M059J (cell line): ENCODE data around the gene RNF126. TPM values are rescaled to one million over a fixed set of nuclear protein-coding genes. Genes with fewer than 3 reads are reported as not detected.
"Not testable (repeated sequence)": the region's sequence is repeated elsewhere in the genome, so short reads cannot be mapped to it uniquely, and the experiment has no call there.

ENCODE experiments used
- DNase-seq: peaks from one replicate; pipeline ENCODE4 v3.0.0-alpha.2; 2012; ENCODE audit warnings: low read depth
- total RNA-seq: library from RNA; depleted of rRNA; stranded (reverse); fragments of >200 nt; shearing (Covaris generic); gene quantifications from 2 replicates; pipeline ENCODE4 v1.2.3, GENCODE V29; 2014; rRNA removed

RNF126 gene
- total RNA-seq, result 33.6 and 53.8 TPM in 2 replicates

DNA sequence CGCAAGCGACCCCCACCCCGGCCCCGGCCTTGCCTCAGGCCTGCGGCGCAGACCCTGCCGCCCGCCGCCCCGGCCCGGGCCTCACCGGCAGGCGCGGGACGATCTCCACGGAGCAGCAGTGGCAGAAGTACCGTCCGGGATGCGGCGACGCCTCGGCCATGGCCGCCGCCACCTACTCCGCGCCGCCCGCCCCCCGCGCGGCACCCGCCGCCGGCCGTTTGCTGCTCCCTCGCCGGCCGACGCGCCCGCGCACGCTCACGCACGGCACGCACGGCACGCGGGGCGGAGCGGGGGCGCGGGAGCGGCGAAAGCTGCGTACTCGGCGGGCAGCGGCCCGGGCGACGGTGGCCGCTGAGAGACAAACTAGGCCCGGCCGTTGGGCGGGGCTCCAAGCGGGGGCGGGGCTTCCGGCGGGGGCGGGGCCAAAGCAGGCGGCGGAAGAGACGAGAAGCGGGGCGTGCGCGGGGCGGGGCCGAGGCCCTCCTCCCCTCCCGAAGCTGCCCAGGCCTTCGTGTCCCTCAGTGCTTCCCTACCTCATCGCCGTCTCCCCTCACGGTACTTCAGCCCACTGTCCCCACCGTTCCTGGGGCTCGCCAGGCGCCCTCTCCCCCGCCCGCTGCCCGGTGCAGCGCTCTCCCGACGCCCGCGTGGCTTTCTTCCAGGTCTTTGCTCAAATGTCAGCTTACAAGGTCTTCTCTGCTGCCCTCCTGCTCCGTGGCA lies at the start of gene RNF126:
Gene RNF126 (minus strand): TSS at position 253 of the 720 bp plus-strand sequence. CDS start 93 bp downstream, at position 160.
- peak; percentile 84 for DNase-seq

DNA sequence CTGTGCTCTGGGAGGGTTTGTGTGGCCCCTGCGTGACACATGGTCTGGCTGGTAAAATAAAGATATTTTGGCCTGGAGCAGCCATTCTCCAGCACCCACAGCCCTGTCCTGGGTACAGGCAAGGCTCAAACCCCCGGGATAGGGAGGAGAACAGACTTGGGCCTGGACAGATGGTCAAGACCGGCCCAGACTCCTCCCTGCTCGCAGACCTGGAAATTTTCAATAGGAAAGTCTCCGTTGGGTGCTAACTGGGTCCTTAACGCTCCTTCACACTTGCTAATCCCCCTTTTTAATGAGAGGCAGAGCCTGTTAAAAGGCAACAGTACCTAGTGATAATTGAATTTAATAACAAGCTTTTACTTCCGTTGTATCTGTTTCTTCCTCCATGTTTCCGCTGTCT lies 48.2 kb upstream of the RNF126 start:
- DNase-seq, result no peak

DNA sequence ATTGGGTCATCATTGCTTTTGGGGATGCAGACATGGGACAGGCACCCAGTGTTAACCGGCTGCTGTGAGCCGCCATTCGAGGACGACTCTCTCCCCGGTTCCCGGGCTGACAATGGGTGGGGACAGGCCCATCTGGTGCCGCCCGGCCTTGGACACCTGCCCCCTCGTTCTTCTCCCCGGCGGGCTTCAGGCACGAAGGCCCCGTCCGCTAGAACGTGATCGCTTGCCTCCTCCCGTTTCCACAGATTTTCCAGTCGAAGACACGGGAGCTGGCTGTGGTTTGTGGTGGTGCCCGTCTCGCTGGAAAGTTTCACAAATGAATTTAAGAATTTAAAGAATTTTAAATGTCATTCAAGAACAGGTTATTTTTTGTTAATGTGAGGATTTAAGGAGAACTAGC lies 47.8 kb upstream of the RNF126 start:
- peak; percentile 28 for DNase-seq

DNA sequence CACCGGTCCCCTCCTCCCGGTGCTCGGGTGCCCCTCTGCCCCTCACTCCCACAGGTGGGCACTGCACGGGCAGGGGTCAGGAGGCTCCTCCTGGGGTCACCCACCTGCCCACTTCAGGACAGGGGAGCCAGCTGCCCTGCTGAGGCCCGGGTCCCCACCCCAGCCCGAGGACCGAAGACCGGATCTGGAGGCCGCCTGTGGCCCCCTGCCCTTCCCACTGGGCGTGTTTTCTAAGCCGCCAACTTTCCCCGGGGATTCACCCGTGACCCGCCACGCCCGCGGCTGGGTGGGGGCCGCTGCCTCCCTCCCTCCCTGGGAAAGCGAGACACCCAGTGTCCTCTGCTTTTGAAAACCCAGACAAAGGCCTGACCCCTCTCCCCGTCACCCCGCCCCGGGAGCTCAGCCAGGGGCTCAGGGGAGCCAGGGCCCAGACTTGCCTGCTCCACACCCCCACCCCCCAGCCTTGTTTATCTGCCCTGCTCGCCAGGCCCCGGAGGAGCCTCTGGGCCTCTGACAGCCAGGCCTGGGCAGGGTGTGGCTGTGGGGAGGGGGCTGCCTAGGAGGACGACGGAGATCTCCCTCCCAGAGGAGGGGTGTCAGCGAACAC lies 47.1 kb upstream of the RNF126 start:
- DNase-seq, result no peak

DNA sequence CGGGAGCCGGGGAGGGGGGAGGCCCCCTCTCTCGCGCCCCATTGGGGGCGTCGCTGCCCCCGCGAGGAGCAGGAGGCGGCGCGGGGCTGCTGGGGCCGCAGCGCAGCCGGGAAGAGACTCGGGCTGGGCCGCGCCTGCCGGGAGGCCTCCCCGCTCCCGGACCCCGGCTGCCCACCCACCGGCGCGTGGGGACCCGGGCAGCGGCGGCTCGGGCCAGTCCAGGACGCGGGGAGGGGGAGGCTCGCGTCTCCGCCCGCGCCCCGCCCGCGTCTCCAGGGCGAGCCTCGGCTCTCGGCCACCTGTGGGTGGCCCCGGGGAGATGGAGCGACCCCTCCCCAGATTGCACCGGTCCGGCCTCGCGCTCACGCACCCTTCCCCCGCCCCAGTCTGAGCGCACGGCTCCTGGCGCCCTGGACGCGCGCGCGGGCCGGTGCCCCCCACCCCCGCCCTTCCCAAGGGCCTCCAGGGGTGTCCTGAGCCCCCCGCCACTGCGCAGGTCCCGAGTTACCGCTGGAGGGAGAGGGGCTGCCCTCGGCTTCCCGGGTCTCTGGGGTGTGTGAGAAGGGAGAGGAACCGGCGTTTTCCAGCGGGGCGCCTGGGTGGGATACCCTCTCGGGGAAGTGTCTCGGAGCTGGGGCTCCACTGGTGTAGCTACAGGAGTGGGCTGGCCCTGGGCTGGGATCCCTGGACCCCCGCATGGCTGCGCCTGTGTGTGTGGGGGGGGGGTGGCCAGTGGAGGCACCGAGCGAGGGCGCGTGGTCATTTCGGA lies 46.4 kb upstream of the RNF126 start:
- DNase-seq, result no peak

- no peak for DNase-seq
Measured at GRCh38 chr19:708154-709143, 45.4 kb upstream of the RNF126 start, which contains the start of gene PALM. TSS of gene PALM (plus strand) at chr19:708935. CDS start at chr19:709147, 212 bp downstream.

GRCh38 chr19:704447-704741 lies 41.4 kb upstream of the RNF126 start:
- DNase-seq, result no peak

- no peak for DNase-seq
Measured at GRCh38 chr19:703651-704446, 40.8 kb upstream of the RNF126 start.

DNA sequence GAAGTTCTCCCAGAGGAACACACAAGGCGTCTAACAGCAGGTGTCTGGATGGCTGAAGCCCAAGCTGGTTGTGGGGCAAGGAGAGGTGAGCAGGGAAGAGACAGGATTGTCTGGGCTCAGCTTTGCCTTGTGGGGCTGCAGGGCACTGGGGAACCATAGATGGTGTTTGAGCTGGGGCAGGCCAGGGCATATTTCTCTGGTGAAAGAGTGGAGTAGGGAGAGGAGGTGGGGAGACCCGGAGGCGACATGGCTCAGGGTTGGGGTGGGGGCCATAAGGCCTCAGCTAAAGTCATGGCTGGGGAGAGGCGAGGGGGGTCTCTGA lies 40.3 kb upstream of the RNF126 start:
- no peak for DNase-seq

GRCh38 chr19:702847-703246 lies 39.8 kb upstream of the RNF126 start:
- not testable (repeated sequence) for DNase-seq

DNA sequence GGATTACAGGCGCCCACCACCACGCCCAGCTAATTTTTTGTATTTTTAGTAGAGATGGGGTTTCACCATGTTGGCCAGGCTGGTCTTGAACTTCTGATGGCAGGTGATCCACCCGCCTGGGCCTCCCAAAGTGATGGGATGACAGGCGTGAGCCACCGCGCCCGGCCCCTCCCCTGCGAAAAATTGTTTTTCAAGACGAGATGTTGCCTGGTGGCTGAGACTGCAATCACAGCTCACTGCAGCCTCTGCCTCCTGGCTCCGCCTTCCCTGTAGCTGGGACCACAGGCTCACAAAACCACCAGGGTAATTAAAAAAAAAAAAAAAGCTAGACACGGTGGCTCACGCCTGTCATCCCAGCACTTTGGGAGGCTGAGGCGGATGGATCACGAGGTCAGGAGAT lies 36.9 kb upstream of the RNF126 start:
- peak; percentile 23 for DNase-seq

DNA sequence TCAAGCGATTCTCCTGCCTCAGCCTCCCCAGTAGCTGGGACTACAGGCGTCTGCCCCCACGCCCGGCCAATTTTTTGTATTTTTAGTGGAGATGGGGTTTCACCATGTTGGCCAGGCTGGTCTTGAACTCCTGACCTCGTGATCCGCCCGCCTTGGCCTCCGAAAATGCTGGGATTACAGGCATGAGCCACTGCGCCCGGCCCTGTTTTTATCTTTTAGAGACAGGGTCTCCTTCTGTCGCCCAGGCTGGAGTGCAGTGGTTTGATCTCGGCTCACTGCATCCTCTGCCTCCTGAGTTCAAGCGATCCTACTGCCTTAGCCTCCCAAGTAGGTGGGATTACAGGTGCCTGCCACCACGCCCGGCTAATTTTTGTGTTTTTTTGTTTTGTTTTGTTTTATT lies 35.5 kb upstream of the RNF126 start:
- not testable (repeated sequence) for DNase-seq

- no peak for DNase-seq
Measured at GRCh38 chr19:695352-695949, 32.4 kb upstream of the RNF126 start, which contains the start of gene PRSS57. TSS of gene PRSS57 (minus strand) at chr19:695452. CDS start at chr19:695430, 22 bp downstream.

DNA sequence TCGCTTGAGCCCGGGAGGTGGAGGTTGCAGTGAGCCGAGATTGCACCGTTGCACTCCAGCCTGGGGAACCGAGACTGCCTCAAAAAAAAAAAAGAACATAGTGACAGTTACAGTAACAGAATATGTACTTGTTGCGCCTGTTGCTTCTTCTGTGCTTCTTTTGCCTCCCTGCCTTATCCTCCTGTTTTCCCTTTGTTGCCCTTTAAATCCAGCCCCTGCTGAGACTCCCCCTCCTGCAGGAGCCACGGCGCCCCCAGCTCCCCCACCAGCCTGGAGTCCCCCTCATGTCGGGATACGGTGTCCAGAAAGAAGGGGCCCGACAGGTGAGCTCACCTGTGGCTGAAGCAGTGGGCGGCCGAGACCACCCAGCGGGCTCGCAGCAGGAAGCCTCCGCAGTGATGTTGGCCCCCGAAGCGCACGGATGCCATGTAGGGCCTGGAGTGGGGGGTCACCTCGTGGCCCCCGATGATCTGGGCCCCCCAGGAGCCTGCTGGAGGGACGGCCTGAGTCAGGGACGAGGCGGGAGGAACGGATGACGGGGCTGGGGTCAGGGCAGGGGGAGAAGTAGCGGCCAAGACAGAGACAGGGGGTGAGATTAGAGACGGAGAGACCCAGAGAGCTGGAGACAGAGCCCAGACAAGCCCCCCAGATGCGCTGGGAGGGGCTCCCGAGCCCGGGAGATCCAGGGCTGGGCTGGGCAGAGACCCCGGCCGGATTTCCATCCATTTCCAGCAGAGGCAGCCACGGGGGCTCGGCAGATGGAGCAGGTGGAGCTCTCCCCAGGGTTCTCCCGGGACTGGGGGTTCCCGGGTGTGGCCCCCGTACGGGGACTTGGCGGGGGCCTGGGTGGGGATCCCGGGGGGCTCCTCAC lies 31.7 kb upstream of the RNF126 start:
- no peak for DNase-seq

DNA sequence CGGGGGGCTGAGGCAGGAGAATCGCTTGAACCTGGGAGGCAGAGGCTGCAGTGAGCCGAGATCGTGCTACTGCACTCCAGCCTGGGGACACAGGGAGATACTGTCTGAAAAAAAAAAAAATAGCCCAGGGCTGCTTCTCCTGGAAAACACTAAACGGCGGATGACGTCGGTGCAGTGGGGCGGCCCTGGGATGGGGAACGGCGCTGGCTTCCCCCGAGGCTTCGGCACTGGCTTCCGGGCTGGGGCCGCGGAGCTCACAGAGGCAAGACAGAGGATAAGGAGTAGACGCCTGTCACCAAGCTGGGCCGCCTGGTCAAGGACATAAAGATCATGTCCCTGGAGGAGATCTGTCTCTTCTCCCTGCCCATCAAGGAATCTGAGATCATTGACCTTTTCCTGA lies 27.2 kb upstream of the RNF126 start:
- DNase-seq, result no peak

DNA sequence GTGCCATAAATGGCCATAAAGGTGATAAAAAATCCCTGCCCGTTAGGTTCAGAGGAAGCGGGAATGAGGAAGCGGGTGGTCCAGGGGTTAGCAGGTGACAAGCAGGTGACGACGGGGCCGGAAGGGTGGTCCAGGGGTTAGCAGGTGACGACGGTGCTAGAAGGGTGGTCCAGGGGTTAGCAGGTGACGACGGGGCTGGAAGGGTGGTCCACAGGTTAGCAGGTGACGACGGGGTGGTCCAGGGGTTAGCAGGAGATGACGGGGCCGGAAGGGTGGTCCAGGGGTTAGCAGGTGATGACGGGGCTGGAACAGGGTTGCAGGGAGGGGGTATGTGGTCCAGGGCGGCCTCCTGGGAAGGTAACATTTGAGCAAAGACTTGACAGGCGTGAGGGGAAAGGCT lies 26.0 kb upstream of the RNF126 start:
- DNase-seq, result no peak

GRCh38 chr19:688214-688613 lies 25.2 kb upstream of the RNF126 start:
- no peak for DNase-seq

- no peak for DNase-seq
Measured at GRCh38 chr19:687569-688166, 24.7 kb upstream of the RNF126 start.
